A673 (cell line): ENCODE results near the gene CISD1.

Source experiments
- CTCF ChIP-seq: fragments of 300-800, 200-600 bp; sonication (generic); conservative IDR thresholded peaks from 2 replicates; pipeline ENCODE4 v1.5.1; 2017; ENCODE audit warnings: low read depth, mild to moderate bottlenecking, antibody characterized with exemption, low read length, moderate library complexity, mixed read lengths
- EZH2 ChIP-seq: fragments of 200-600 bp; sonication (generic); IDR thresholded peaks from 2 replicates; pipeline ENCODE4 v1.6.1; 2017; ENCODE audit warnings: borderline replicate concordance, low read depth, mild to moderate bottlenecking, mixed read lengths, antibody characterized with exemption, low read length; ENCODE audit not compliant: poor library complexity, severe bottlenecking

GRCh38 chr10:58239561-58240169 lies 29.3 kb upstream of the CISD1 start:
- TF ChIP-seq CTCF, result no peak
- TF ChIP-seq EZH2, result no peak
